Keratinocyte (primary cell): ENCODE measurements around the gene KLRF2.

Source experiments
- EZH2 ChIP-seq: IDR thresholded peaks from one replicate; pipeline ENCODE4 v1.6.1; 2012; ENCODE audit warnings: inconsistent platforms, mild to moderate bottlenecking, low read length, moderate library complexity
- TF ChIP-seq, protein P1 (sequence below), 3 experiments: IDR thresholded peaks in 1 of 3; conservative IDR thresholded peaks in 1 of 3; optimal IDR thresholded peaks in 1 of 3; 2 replicates in 2 of 3; 3 replicates in 1 of 3; pipeline versions ENCODE3 to v1.5.1; 2011; ENCODE audit warnings: low read length in 3 of 3, mild to moderate bottlenecking in 3 of 3, moderate library complexity in 2 of 3, control low read depth in 1 of 3, inconsistent platforms in 1 of 3; ENCODE audit not compliant: insufficient read depth in 2 of 3; ENCODE audit errors: extremely low read depth in 1 of 3

DNA sequence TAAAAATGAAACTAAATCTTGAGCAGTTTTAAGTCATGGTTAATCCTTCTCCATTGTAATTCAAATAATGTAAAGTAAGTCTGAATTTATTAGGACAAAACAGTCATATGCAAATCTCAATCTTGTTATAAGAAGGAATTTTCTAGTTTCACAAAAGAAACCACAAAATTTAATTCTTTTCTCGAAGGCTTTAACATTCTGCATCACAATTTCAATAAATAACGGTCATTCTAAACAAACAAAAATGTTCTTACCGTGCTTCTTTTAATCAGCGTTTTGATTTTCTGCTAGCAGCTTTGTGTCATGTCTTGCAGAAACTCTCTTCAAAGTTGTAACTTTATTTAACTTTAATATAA is 12.4 kb upstream of the KLRF2 start:
- TF ChIP-seq, protein P1, sequence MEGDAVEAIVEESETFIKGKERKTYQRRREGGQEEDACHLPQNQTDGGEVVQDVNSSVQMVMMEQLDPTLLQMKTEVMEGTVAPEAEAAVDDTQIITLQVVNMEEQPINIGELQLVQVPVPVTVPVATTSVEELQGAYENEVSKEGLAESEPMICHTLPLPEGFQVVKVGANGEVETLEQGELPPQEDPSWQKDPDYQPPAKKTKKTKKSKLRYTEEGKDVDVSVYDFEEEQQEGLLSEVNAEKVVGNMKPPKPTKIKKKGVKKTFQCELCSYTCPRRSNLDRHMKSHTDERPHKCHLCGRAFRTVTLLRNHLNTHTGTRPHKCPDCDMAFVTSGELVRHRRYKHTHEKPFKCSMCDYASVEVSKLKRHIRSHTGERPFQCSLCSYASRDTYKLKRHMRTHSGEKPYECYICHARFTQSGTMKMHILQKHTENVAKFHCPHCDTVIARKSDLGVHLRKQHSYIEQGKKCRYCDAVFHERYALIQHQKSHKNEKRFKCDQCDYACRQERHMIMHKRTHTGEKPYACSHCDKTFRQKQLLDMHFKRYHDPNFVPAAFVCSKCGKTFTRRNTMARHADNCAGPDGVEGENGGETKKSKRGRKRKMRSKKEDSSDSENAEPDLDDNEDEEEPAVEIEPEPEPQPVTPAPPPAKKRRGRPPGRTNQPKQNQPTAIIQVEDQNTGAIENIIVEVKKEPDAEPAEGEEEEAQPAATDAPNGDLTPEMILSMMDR (optimal IDR thresholded peaks at IDR 0.05 in 1 of 3, IDR thresholded peaks at IDR 0.05 in 1 of 3, conservative IDR thresholded peaks at IDR 0.05 in 1 of 3; ENCODE audit: extremely low read depth in 1 of 3, insufficient read depth in 2 of 3, low read length in 3 of 3) = no peak
- TF ChIP-seq EZH2 = no peak
